HG03558 (cell line): Measurements from ENCODE around the gene RILP.

Source experiments
- ATAC-seq: cut with Tn5 transposase; IDR thresholded peaks from one replicate; pipeline ENCODE4 v1.9.1; 2021; ENCODE audit warnings: moderate number of reproducible peaks; ENCODE audit not compliant: unreplicated experiment; ENCODE audit errors: extremely low read depth

RILP gene

DNA sequence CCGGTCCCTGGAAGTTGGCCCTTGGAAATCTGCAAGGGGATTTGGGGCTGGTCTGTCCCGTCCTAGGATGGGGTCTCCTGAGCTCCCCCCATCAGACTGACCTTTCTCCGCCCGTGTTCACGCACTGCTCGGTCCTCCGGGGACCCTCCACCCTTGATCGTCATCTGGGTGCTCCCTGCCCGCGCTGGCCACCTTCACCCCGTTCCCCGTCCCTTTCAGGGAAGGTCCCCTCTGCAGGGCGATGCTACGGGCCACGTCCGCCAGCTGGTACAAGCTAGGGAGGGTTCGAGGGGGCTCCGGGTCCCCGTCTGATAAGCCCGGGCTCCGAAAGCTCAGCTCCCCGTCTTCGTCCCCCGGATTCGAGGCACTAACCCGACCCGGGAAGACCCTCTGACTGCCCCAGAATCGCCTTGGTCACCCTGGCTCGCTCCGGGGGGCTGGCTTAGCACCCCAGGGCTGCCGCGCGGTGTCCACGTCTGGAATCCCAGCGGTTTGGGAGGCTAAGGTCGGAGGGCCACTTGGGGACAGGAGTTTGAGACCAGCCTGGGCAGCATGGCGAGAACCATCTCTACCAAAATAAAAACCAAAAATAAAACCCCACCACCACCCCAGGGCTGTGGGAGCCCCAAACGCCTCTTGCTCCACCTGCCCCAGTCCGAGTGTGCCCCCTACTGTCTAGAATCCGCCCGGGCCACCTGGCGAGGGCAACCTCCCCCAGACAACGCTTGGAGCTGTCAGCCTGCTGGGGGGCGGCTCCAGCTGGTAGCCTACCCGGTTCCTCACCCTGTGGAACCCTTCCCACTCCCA is 20.0 kb downstream of the RILP start:
- ATAC-seq, result no peak

- ATAC-seq, result no peak
These were observed 20.7 kb downstream of the RILP start for GRCh38 chr17:1628856-1629503.

DNA sequence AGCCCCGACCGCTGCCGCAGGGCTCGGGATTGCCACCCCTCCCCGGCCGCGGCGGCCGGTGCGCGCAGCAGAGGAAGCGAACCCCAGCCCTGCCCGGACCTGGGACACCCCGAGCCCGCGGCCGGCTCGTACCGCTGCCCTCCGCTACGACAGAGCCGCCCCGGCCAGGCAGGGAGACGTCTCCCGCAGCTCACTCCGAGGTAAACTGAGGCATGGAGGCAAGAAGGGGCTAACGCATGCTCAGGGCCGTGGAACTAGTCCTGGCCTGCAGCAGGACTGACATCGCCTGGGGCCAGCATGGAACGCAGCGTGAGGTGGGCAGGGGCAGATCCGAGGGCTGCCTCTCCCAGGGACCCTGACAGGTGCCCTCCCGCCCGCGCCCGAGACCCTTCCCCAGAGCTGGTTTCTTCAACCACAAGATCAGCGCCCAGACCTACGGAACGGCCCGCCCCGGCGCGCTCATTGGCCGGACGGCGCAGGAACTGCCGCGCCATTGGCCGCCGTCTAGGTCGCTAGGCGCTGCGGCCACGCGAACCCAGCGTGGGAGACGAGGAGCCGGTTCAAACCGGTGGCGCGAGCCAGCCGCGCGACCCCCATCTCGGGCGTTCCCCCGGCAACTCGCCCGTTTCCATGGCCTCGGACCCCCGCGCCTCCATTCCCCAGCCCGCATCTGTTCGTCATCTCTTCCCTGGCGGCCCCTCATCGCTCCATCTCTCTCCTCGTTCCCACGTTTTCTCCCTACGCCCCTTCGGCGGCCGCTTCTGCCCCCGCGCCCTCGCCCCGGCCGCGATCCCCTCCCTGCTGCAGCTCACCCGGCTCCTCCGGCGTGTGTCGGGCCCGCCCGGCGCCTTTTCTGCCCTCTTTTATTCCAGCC is 21.4 kb downstream of the RILP start, which contains the start of gene SLC43A2:
Gene SLC43A2, minus strand, starts transcription at position 853 of the 874 bp plus-strand sequence. CDS start 960 bp downstream, outside the sequence.
- no peak for ATAC-seq

DNA sequence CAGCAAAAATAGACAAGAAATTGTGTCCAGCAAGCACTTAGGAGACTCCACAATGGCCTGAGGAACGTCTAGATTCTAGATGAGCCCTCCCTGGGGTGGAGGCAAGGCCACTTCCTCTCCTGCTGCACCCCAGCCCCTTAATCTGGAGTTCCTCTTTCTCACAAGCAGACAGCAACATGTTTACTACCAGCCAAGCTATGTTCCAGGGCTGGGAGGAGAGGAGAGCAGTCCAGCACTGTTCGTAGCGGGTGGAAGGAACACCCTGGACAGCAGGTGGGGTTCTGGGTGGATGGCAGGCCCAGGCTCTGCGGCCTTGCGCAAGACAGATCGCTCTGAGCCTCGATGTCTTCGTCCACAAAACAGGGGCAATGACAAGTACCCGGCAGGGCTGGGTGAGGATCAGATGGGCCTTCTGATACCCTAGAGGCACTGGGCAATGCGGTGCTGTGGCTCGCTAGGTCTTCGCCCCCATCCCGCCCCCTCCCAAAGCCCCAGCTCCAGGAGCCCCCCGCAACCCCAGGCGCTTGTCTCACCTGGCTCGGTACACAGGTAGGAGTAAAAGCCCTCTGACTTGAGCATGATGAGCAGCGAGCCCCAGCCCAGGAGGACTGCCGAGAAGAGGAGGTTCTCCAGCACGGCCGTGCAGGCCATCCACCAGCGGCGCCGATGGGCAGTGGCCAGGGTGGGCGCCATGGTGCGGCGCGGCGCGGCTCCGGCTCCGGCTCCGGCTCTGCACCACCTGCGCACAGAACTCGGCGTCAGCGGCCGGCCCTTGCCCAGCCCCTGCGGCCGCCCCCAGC is 22.3 kb downstream of the RILP start:
- no peak for ATAC-seq

- no peak for ATAC-seq
These were observed 23.3 kb downstream of the RILP start for GRCh38 chr17:1626333-1626732.

DNA sequence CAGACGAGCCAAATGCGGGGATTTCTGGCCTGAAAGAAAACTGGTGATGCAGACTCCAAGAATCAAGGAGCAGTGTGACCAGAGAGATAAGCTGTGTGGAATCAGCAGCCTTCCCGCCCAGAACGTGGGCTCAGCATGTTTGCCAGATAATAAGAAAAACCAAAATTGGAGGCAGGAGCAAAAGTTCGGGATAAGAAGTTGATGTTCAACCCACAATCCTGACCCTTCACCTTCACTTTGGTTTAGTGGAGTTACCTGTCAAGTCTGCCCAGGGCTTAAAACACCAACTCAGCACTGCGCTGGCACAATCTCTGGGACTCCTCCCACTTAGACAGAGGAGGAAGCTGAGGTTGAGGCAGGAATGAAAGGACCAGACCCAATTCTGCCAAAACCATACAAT is 24.1 kb downstream of the RILP start:
- no peak for ATAC-seq

DNA sequence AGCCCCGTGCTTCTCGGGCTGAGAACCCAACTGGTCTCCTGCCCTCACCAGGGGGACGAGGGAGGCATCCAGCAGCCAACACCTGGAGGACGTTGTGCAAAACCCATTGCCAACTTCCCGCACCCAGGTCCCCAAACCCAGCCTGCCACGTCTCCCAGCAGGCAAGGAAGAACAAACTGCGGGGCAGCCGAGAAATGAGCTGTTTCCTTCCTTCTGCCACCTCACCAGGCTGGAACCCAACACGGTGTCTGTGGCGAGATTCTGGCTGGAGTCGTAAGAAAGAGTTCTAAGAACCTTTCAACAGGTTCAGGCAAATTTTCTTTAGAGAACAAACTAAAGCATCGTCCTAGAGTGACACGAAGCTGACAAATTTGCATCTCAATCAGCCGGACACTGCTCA is 24.6 kb downstream of the RILP start:
- ATAC-seq, result no peak

DNA sequence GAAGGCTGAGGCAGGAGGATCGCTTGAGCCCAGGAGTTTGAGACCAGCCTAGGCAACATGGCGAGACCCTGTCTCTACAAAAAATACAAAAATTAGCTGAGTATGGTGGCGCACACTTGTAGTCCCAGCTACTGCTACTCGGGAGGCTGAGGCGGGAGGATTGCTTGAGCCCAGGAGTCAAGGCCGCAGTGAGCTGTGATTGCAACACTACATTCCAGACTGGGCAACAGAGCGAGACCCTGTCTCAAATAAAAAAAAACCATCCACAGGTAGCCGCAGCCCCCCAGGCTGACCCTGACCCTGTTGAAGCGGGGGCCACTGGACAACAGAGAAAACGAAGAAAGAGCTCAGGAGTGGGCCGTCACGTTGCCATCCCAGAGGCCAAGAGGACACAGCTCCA is 25.0 kb downstream of the RILP start:
- no peak for ATAC-seq

DNA sequence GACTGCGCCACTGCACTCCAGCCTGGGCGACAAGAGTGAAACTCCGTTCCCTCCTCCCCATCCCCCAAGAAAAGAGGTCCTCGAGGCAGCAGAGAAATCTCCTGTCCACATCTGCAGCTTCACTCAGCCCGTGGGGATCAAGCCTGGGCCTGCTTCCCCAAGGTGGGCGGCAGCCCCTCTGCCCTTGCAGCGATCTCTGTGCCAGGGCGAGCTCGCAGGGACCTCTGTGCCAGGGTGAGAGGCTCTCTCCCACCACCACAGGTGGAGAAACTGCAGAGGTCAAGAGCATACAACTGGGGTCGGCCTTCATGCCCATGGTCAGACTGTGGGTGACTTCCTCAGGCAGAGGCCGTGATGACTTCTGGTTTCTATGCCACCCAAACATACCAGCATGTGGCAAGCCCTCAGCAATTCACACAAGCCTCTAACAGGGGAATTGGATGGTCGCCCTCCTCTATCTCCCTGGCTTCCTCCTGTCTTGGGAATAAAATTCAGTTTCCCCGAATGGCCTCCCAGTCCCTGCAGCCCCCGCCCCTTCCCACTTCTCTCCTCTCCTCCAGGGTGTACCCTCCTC is 26.5 kb downstream of the RILP start:
- no peak for ATAC-seq

GRCh38 chr17:1621273-1621954 is 28.3 kb downstream of the RILP start:
- no peak for ATAC-seq

DNA sequence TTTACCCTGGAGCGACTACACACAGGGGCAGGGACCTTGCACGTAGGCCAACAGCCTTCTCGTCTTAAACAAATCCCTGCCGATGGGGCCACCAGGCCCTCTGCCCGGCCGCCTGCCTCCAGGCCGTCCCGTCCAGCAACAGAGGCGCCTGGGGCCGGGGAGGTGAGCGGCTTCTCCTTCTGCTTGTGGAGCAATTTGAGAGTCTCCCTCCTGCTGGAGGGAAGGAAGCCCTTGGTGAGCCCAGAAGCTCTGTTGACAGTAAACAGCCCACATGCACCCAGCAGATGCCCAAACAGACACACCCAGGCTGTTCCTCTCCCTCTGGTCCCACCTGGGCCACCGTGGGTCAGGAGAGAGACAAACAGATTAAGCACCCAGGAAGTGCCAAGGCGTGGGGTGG is 29.2 kb downstream of the RILP start:
- ATAC-seq, result no peak

DNA sequence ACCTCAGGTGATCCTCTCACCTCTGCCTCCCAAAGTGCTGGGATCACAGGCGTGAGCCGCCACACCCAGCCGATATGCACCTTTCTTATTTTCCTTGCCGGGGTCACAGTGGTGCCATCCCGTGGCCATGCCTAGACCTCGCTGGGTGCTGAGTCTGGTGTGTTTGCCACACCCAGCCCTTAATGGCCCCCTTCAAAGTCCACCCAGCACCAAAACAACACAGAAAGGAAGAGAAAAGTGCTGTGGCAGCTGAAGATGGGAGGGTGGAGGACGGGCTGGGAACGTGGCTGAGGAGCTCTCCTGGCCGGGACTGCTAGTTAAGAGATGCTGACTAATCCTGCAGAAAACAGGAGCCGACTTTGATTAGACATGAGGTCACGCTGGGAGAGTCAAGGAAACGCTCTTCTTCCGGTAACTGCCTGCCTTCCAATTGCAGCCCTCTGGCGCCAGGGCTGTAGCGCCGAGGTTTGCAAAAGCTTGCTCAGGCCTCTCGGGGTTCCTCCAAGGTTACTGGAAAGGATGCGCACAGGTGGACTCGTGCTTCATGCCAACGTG is 32.0 kb downstream of the RILP start:
- no peak for ATAC-seq

DNA sequence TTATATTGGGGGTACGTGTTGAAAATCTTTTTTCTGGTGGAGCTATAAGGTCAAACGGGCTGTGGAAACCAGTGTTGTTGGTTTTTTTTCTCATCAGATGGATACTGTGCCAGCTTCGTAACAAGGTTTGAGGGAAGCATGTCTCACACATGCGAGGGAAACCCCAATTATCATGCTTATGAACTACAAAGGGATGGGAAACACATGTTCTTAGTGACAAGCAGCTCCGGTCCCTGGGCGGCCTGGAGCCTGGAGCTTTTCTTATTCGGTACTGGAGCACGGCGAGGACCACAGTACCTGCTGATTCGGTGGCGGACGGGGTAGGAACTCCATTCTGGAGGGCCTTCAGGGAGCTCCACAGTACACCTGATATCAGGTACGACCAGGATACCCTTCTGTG is 33.6 kb downstream of the RILP start:
- no peak for ATAC-seq

- no peak for ATAC-seq
These were observed 37.3 kb downstream of the RILP start for GRCh38 chr17:1612400-1612799.

DNA sequence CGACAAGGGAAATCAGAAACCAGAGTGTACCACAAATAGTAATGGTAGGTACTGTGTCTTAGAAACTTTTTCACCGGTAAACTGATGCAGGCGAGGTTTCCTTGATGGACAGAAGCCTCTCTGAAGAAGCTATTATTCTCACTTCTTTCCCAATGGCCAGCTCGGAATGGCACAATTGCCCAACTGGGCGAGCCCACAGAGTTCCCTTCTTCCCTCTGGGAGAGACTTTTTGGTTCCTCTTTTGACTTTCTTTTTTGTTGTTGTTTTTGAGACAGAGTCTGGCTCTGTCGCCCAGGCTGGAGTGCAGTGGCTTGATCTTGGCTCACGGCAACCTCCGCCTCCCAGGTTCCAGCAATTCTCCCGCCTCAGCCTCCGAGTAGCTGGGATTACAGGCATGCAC is 38.0 kb downstream of the RILP start:
- ATAC-seq, result no peak

DNA sequence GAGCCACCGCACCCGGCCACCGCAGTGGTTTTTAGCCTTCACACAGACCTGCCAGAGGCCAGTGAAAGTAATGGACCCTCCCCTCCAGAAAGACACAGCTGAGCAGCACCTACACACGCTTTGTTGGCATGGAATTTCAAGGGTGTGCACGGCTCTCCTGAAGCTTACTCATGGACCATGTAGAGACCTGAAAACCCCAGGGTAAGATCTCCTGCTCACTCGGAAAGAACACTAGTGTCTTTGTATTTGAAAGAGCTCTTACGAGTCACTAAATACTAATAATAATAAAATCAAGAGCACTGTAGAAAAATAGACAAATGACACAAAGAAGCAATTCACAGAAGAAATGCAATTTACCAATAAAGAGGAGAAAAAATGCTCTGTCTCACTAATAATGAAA is 41.0 kb downstream of the RILP start:
- ATAC-seq, result no peak

- ATAC-seq, result no peak
These were observed 41.7 kb downstream of the RILP start for GRCh38 chr17:1607971-1608320.

GRCh38 chr17:1606352-1606985 is 43.2 kb downstream of the RILP start:
- no peak for ATAC-seq
